Measurements from ENCODE around the gene PLEKHG4B. TPM values are rescaled to one million over a fixed set of nuclear protein-coding genes. Genes with fewer than 3 reads are reported as not detected.
"Not testable (repeated sequence)": the region's sequence is repeated elsewhere in the genome, so short reads cannot be mapped to it uniquely, and the experiment has no call there.

Gene PLEKHG4B, protein sequence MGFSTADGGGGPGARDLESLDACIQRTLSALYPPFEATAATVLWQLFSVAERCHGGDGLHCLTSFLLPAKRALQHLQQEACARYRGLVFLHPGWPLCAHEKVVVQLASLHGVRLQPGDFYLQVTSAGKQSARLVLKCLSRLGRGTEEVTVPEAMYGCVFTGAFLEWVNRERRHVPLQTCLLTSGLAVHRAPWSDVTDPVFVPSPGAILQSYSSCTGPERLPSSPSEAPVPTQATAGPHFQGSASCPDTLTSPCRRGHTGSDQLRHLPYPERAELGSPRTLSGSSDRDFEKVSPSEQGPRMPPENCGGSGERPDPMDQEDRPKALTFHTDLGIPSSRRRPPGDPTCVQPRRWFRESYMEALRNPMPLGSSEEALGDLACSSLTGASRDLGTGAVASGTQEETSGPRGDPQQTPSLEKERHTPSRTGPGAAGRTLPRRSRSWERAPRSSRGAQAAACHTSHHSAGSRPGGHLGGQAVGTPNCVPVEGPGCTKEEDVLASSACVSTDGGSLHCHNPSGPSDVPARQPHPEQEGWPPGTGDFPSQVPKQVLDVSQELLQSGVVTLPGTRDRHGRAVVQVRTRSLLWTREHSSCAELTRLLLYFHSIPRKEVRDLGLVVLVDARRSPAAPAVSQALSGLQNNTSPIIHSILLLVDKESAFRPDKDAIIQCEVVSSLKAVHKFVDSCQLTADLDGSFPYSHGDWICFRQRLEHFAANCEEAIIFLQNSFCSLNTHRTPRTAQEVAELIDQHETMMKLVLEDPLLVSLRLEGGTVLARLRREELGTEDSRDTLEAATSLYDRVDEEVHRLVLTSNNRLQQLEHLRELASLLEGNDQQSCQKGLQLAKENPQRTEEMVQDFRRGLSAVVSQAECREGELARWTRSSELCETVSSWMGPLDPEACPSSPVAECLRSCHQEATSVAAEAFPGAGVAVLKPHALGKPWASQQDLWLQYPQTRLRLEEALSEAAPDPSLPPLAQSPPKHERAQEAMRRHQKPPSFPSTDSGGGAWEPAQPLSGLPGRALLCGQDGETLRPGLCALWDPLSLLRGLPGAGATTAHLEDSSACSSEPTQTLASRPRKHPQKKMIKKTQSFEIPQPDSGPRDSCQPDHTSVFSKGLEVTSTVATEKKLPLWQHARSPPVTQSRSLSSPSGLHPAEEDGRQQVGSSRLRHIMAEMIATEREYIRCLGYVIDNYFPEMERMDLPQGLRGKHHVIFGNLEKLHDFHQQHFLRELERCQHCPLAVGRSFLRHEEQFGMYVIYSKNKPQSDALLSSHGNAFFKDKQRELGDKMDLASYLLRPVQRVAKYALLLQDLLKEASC (N-terminal part only)
- total RNA-seq: under 0.01 TPM

DNA sequence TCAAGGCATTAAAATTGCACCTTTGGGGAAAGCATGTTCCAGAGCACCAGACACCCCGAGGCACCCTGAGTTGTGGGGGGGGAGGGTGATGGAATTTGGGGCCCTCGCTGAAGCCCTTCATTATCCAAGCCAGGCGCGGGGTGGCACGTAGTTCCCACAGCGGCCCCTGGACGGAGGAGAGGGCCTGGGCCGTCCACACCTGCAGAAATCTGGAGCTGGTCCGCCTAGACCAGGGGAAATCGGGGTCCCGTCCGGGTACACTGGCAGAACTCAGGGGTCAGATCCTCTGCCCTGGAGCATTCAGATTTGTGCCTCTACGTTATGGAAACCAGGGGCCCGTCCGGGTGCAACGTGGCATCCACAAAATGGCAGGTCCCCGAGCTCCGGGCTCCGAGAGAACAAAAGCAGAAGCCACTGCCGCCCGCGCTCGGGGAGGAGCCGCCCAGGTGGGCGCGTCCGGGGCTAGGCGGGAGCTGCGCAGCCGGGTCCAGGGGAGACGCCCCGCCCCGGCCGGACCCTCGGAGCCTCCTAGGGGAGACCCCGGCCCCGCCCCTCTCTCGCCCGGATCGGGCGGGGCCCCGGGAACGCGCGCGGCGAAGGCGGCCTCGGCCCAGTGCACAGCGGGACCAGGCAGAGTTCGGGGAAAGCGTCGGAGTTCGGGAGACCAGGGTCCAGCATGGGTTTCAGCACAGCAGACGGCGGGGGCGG is at the start of gene PLEKHG4B:
Gene PLEKHG4B (plus strand): TSS at position 613 of the 708 bp plus-strand sequence. CDS start 64 bp downstream, at position 677.
- no peaks in the 10 kb centered on the region for H3K9me3 ChIP-seq (ENCODE audit: low read depth, low read length)
- peaks cover 19% of the 10 kb centered on the region for H3K27me3 ChIP-seq (ENCODE audit: insufficient read depth, low read length)
- H3K4me1 ChIP-seq (ENCODE audit: insufficient read depth, low read length): no peaks in the 10 kb centered on the region
- H3K4me3 ChIP-seq (ENCODE audit: low read length): no peak within 1 kb of the TSS

DNA sequence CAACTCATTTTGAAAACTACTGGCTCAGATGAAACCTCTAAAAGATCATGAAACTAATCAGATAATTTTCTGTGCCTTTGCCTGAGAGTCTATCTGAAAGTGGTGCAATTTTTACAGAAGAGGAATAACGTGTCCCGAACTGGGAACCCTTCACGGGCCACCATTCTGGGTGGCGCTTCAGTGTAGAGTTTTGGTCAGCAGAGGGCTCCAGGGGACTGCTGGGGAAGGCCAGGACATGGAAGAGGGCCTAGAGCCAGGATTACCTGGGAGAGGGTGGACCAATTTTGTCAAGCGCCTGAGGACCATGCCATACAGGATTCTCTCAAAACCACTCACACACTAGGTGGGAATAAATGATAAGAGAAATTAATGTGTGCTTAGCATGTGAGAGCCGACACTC is 49.7 kb upstream of the PLEKHG4B start:
- Histone ChIP-seq H3K4me1 (ENCODE audit: insufficient read depth, low read length) (no peaks in the 10 kb centered on the region), H3K27me3 (ENCODE audit: insufficient read depth, low read length) (peaks cover 8% of the 10 kb centered on the region), H3K9me3 (ENCODE audit: low read depth, low read length) (no peaks in the 10 kb centered on the region), H3K4me3 (ENCODE audit: low read length) (no peak overlapping the region)

DNA sequence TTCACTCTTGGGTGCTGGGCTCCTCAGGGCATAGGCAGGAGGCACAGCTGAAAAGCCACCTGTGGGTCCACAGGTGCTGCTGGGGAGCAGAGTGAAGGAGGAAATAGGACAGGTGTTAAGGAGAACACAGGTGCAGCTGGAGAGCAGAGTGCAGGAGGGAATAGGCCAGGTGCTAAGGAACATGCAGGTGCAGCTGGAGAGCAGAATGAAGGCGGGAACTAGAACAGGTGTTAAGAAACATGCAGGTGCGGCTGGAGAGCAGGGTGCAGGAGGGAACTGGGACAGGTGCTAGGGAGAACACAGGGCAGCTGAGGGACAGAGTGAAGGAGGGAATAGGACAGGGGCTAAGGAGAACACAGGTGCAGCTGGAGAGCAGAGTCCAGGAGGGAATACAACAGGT is 43.8 kb upstream of the PLEKHG4B start:
- Histone ChIP-seq H3K4me1 (ENCODE audit: insufficient read depth, low read length) (no peaks in the 10 kb centered on the region), H3K27me3 (ENCODE audit: insufficient read depth, low read length) (peaks cover 9% of the 10 kb centered on the region), H3K4me3 (ENCODE audit: low read length) (no peak overlapping the region), H3K9me3 (ENCODE audit: low read depth, low read length) (no peaks in the 10 kb centered on the region)

DNA sequence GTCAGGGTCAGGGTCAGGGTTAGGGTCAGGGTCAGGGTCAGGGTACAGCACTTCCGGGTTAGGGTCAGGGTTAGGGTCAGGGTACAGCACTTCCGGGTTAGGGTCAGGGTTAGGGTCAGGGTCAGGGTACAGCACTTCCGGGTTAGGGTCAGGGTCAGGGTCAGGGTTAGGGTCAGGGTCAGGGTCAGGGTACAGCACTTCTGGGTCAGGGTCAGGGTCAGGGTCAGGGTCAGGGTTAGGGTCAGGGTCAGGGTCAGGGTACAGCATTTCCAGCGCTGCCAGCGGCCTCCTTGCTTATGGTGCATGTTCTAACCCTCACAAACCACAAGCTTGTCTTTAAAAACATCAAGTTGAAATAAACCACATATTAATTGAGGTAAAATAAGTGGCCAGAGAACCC is 42.4 kb upstream of the PLEKHG4B start:
- H3K9me3 ChIP-seq (ENCODE audit: low read depth, low read length); H3K4me1 ChIP-seq (ENCODE audit: insufficient read depth, low read length): not testable (repeated sequence)
- peaks cover 14% of the 10 kb centered on the region for H3K27me3 ChIP-seq (ENCODE audit: insufficient read depth, low read length)

DNA sequence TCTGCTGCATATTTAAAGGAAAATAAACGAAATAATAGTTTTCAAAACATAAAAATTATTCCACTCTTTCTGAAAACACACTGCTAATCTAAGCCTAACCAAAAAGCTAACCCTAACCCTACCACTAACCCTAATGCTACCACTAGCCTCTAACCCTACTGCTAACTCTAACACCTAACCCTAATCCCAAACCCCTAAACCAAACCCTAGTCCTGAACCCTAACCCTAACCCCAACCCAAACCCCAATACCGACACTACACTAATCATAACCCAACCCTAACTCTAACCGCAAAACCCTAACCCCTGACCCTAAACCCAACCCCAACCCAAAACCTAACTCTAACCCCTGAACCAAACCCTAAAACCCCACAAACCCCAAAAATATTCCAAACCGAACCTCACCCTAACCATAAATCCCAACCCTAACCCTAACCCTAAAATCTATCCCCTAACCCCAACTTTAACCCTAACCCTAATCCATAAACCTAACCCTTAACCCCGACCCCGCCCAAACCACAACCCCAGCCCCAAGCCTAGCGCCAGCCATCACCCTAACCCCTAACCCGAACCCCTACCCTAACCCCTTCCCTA is 41.9 kb upstream of the PLEKHG4B start:
- Histone ChIP-seq H3K27me3 (ENCODE audit: insufficient read depth, low read length) (peaks cover 19% of the 10 kb centered on the region), H3K9me3 (ENCODE audit: low read depth, low read length) (no peaks in the 10 kb centered on the region), H3K4me1 (ENCODE audit: insufficient read depth, low read length) (no peaks in the 10 kb centered on the region), H3K4me3 (ENCODE audit: low read length) (no peak overlapping the region)

More for the DNA sequence above, 42.4 kb upstream of the PLEKHG4B start:
- not testable (repeated sequence) for H3K4me3 ChIP-seq (ENCODE audit: low read length)

DNA sequence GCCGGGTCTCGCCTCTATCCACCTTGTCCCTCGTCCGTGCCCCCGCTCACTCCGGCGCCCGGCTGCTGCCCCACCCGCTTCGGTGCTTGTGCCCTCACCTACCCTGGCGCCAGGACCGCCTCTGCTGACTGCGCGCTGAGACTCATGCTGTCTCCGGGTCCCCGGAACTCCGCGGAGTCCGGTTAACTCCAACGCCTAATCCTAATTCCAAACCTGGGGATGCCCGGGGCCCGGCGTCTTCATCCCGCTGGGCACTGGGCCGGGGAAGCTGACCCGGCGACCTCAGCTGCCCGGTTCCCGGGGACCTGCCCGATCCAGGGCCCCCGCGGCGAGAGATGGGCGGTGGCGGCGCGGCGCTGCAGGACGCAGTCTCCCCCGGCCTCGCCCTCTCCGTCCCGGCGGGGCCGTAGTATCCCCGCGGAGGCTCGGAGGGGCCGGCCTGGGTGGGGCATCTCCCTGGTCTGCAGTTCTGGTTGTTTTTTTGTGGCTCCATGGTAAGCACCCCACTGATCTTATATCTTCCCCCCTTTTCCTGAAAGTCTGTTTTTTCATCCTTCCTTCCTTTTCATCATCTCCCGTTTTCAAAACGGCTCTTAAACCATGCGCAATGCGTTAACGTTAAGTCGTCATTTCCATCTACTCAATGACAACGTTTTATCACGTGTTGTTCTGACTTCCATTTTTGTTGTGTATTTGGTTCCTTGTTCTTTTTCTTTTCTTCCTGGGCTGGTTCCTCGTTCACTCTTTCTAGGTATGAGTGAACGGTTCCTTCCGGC is 41.1 kb upstream of the PLEKHG4B start:
- Histone ChIP-seq H3K4me3 (ENCODE audit: low read length) (no peak overlapping the region), H3K27me3 (ENCODE audit: insufficient read depth, low read length) (peaks cover 22% of the 10 kb centered on the region), H3K4me1 (ENCODE audit: insufficient read depth, low read length) (no peaks in the 10 kb centered on the region)

DNA sequence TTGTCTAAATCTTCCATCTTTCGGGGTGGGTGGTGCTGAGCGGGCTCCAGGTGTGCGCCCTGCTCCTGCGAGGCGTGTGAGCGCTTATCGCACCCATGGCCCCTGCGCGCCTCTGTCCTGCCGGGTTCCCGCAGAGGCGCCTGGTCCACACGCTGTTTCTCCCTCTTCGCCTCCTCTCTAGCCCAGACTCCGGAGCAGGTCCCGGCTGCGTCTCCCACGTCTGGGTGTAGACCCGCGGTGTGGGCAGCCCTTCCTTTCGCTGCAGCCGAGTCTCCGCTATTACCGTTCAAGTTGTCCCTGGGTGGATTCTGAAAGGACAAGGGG is 40.5 kb upstream of the PLEKHG4B start:
- no peaks in the 10 kb centered on the region for H3K9me3 ChIP-seq (ENCODE audit: low read depth, low read length)
- H3K4me1 ChIP-seq (ENCODE audit: insufficient read depth, low read length): no peaks in the 10 kb centered on the region
- no peak overlapping the region for H3K4me3 ChIP-seq (ENCODE audit: low read length)
- H3K27me3 ChIP-seq (ENCODE audit: insufficient read depth, low read length): peaks cover 22% of the 10 kb centered on the region

More for the DNA sequence above, 41.1 kb upstream of the PLEKHG4B start:
- no peaks in the 10 kb centered on the region for H3K9me3 ChIP-seq (ENCODE audit: low read depth, low read length)

DNA sequence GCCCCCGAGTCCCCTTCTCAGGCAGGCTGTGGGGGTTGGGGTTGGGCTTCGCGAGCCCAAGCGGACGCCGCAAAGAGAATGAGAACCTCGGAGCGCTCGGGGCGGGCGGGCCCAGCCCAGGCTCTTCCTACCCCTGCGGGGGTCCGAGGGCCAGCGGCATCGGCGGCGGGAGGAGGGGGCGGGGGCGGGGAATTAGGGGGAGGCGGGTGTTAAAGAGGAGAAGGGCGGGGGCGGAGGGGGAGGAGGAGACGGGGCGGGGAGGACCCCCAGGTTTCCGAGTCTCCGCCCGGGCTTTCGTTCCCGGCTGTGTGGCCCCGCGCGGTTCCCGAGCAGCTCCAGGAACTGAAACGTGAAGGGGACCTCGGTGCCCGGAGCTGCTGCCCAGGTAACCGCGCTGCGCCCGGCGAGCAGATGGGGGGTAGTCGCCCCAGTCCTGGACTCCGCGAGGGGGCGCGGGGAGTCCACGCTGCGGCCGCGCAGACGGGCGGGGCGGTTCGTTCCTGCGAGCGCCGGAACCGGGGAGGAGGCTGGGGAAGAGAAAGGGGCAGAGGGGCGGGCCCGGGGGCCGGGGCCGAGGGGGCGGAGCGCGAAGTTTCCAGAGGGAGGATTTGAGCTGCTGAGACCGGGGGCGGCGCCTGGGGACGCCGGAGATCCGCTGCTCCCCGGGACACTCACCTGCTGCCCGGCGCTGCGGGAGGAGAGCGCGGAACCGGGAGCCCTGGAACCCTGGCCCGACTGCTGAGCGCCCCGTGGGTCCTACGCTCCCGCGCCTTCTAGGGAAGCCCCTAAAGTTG is 38.4 kb upstream of the PLEKHG4B start:
- Histone ChIP-seq H3K4me1 (ENCODE audit: insufficient read depth, low read length) (no peaks in the 10 kb centered on the region), H3K9me3 (ENCODE audit: low read depth, low read length) (no peaks in the 10 kb centered on the region), H3K4me3 (ENCODE audit: low read length) (no peak overlapping the region), H3K27me3 (ENCODE audit: insufficient read depth, low read length) (peaks cover 22% of the 10 kb centered on the region)

DNA sequence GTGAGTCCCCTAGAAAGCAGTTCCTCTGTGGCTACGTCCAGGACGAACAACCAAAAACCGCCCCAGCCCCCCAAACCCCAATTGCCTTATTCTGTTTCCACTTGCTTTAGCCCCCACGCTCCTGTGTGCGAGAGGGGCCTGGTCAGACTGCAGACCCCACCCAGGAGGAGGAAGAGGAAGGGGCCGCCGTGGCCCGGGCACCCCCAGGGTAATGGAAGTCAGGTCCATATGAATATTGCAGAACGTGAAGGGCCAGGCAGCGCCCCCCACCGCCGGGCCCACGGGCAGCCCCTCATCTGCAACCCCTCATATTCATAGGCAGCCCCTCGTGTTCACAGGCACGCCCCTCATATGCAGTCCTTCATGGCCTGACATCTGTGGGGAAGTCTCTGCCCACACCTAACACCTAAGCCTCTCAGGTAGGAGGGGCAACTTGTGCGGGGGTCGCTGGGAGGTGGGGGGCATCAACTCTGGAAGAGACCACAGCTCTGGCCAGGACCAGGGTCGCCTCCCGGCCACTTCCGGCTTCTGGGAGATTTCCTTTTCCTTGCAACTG is 37.7 kb upstream of the PLEKHG4B start:
- H3K4me1 ChIP-seq (ENCODE audit: insufficient read depth, low read length): no peaks in the 10 kb centered on the region
- H3K4me3 ChIP-seq (ENCODE audit: low read length): no peak overlapping the region
- no peaks in the 10 kb centered on the region for H3K9me3 ChIP-seq (ENCODE audit: low read depth, low read length)
- peaks cover 22% of the 10 kb centered on the region for H3K27me3 ChIP-seq (ENCODE audit: insufficient read depth, low read length)

DNA sequence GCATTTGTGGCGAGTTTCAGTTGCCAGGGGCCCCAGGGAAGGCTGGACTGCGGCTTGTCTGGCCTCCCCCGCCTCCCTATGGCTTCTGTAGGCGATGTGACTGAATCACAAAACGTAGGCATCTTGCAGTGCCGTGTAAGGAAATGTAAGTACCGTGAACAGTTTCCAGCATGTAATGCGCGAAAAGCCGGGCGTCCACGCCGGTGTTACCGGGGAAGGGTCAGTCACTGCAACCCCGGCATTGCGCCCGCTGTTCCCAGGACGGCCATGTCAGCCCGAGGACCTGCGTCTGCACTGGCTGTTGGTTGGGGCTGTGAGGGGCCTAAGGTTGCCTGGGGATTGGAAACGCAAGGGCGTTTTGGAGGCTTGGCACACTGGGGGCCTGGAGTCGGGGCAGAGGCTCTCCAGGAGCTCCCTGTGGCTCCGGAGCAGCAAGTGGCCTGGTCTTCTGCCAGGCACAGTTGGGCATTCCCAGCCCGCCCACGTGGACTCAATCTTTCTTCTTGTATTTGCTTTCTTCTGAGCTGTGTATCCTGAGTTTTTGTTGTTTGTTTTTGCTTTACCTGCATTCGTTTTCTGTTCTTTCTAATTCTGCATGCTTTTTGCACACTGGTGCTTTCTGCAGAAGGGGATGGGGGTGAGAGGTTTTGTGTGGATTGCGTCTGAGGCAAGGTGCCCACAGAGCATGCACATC is 36.9 kb upstream of the PLEKHG4B start:
- H3K4me3 ChIP-seq (ENCODE audit: low read length): no peak overlapping the region
- no peaks in the 10 kb centered on the region for H3K4me1 ChIP-seq (ENCODE audit: insufficient read depth, low read length)
- peaks cover 22% of the 10 kb centered on the region for H3K27me3 ChIP-seq (ENCODE audit: insufficient read depth, low read length)
- no peaks in the 10 kb centered on the region for H3K9me3 ChIP-seq (ENCODE audit: low read depth, low read length)

DNA sequence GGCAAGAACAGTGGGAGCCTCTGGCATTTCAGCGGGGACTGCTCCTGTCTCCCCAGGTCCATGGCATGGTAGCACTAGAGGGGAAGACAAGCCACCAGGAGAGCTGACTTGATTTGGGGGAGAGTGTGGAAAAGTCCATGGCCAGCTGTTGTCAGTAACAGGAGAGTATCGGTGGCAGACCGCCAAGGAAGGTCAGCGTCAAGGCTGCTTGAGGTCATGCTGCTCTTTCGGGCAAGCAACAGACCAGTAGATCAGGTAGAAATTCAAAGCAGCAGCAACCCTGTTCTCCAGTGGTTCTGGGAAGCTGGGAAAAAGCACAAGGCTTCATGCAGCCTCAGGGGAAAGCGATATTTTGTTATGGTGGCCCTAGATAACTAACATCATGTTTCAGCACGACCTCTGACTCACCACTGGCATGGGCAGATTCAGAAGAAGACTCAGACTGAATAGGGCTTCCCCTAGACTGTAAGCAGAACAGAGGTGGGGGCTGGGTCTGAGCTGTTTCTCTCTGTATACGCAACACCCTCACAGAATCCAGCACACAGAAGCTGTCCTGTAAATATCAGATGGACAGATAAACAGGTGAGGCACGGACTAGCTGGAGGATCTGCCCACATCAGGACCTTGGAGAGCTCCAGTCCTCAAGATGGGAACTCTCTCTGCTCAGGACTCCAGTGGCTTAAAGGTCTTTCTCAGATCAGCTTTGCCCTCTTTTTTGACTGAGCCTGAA is 35.2 kb upstream of the PLEKHG4B start:
- Histone ChIP-seq H3K27me3 (ENCODE audit: insufficient read depth, low read length) (peaks cover 22% of the 10 kb centered on the region), H3K9me3 (ENCODE audit: low read depth, low read length) (no peaks in the 10 kb centered on the region), H3K4me3 (ENCODE audit: low read length) (no peak overlapping the region), H3K4me1 (ENCODE audit: insufficient read depth, low read length) (no peaks in the 10 kb centered on the region)

DNA sequence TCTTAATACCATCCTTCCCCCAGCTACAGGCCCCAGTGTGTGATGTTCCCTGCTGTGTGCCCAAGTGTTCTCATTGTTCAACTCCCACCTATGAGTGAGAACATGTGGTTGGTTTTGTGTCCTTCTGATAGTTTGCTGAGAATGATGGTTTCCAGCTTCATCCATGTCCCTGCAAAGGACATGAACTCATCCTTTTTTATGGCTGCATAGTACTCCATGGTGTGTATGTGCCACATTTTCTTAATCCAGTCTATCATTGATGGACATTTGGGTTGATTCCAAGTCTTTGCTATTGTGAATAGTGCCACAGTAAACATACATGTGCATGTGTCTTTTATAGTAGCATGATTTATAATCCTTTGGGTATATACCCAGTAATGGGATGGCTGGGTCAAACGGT is 31.7 kb upstream of the PLEKHG4B start:
- not testable (repeated sequence) for H3K4me3 ChIP-seq (ENCODE audit: low read length); H3K9me3 ChIP-seq (ENCODE audit: low read depth, low read length); H3K27me3 ChIP-seq (ENCODE audit: insufficient read depth, low read length); H3K4me1 ChIP-seq (ENCODE audit: insufficient read depth, low read length)
